Stimulated activated CD4-positive, alpha-beta T cell treated with anti-CD3 and anti-CD28 coated beads, Interleukin-4, amount 100 ng/mL, for 1 hour (primary cell): ENCODE measurements around the gene RHOC.

Source experiments
- DNase-seq: peaks from one replicate; pipeline ENCODE4 v3.0.0-alpha.2; 2020

Gene RHOC

DNA sequence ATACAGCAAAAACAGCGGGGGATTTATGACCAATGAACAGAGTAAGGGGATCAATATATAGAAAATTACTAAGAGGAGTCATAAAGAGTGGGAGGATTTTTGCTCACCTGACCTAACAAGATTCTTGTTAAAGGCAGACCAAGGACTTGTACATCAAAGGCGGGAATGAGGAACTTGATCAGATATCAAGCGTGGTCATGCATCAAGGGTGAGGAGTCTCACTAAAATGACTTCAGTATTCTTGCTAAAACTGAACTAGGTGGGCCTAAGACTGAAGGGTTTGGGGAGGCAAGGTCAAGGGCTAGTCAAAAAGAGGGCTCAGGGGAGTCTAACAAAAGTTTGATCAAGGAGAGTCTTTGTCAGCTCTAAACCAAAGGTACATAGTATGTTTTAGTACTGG is 30.4 kb downstream of the RHOC start:
- DNase-seq = no peak

DNA sequence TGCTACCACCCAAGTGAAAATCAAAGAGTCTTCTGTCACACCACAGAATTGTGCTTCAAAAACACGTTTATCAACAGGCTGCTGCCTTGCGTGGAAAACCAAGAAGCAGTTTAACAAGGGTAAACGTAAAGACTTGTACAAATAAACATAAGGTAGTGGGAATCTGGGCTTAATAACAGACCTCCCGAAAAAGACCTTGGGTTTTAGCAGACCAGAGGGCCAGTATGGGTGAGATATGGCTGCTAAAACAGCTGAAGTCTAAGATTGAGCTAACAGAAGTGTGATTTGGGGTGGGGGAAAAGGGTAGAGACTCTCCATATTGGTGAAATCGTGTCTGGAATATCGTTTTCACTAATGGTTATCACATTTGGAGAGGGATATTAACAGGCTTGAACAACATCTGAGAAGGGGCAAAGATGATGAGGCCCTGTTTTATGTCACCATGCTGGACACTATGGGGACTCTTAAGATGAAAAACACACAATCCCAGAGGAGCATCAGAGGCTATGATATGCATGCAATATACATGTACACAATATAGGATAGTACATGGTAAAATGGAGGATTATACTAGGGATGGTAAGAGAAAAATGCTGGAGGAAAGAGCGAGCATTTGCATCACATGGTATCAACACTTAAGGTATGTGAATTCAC is 31.1 kb downstream of the RHOC start:
- DNase-seq = no peak

DNA sequence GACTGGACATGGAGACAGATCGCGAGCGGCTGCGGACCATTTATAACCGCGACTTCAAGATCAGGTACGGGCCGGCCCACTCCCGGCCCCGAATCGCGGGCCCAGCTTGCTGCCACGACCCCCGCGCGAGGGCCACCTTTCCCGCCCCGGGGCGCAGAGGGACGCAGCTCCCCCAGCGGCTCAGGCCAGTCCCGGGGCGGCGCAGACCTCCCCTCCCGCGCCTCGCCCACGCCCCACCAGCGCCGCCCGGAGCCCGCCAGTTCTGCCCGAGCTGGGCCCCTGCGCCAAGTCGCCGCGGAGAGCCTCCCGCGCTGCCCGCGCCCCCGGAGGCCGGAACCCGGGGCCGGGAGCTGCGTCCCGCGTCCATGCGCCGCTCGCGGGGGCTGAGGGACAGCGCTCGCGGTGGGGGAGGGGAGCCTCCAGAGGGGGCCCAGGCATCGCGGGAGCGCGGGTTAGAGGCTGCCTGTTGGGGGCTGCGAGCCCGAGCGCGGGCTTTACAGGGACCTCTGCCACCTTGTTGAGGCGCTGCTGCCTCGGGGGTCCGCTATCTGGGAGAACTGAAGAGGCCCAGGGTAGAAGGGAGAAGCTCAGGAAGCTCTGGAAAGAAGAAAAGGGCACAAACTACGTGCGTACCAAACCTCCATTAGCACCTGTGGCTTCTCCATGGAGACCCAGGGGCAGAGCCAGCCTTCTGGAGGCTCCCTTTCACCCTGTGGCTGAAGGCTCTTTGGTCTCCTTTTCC is 31.8 kb downstream of the RHOC start:
- DNase-seq = peak; percentile 53

DNA sequence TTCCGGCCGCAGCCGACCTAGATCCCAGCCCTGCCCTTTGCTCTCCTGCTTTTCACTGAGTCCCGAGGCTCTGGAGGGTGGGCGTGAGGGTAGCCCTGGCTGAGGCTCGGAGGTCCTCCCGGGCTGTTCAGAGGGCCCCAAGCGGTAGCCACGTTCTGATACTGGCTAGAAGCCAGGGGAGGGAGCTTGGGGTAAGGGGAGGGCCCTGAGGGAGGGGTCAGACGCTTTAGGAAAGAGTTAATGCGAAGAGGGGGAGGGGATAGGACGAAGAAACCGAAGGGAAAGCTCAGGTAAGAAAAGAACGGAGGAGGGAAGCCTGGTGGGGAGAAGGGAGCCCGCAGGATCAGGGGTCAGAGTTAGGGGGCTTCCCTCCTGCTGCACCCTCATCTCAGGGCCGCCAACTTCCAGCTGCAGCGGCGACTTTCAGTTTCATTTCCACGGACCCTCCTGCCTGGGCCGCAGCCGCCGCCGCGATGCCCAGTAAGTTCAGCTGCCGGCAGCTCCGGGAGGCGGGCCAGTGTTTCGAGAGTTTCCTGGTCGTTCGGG is 32.4 kb downstream of the RHOC start, which contains the start of gene MOV10:
Gene MOV10, plus strand, starts transcription at position 220 of the 546 bp plus-strand sequence. Its CDS starts 254 bp downstream, at position 474.
- peak; percentile 40 for DNase-seq

DNA sequence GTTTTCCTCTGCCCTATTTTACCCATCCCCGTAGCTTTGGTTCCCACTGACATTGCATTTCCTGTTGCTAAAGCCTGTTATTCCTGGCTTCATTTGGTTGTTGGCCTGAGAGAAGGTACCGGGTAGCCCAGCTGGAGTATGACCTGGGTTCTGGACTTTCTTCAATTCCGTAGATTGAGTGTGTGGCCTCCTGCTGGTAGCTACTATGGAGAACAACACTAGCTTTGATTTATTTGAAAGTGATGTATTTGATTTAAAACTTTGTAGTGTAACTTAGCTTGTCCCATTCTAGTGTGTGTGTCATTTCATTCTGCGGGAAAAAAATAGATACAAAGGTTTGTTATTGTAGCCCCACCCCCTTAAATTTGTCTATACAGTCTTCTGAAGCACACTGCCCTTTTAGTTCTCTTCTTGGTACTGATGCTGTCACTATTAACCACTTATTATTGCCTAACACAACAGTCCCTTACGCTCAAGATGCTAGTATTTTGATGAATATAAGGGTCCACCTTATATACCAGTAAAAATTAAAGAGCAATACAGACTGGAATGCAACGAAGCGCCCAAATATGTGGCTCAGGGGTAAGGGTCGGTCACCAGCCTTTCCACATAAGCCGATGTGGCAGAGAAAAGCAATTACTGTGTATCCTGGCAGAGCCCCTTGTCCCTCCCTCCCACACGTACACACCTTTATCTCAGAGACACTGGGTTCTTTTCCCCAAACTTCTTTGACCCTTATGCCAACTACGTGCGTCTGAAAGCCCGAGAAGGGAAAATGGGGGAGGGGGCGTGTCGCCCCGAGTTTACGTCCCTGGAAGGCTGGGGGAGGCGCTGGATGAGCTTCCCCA is 33.1 kb downstream of the RHOC start:
- no peak for DNase-seq

DNA sequence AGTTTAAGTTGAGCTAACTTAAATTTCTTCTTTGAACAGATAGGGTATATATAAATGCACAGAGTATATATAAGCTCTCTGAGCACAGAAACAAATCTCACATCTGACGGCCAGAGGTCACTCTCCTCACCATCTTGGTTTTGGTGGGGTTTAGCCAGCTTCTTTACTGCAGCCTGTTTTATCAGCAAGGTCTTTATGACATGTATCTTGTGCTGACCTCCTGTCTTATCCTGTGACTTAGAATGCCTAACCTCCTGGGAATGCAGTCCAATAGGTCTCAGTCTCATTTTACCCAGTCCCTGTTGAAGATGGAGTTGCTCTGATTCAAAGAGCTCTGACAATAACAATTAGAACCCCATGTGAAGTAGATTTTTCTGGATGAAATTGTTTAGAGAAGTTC is 34.1 kb downstream of the RHOC start:
- DNase-seq = no peak

DNA sequence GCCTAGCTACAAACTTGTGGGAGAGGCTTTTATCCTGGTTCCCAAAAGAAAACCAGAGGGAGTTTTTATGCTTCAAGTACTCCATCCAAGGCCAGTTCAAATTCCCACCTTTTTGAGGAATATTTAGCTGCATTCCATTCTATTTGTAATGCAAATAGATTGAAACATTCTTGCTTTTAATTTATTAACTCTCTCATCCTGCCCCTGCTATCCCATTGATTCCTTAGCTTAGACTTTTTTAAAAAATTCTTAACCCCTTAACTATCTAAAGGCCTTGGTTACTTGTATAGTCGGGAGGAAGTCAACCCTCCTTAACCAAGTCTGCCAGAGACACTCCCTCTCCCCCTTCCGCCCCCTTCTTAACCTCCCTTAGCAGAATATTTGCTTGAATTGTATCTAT is 34.9 kb downstream of the RHOC start:
- DNase-seq = no peak

DNA sequence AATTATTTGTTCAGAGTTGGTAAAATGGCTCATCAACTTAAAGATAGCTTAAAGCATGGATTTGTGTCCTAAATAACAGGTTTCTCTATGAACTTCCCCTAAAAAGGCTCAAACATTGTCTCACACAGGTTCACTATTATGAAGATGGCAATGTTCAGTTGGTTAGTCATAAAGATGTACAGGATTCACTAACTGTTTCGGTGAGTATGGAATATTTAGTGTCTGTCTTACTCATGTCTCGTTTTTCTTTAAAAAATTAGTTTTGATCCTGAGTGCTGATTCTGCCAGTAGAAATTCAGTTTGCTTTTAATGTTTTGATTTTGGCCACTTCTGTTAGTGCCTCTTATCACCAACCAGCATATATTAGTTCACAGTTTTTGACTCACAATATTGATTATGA is 40.0 kb downstream of the RHOC start:
- no peak for DNase-seq

DNA sequence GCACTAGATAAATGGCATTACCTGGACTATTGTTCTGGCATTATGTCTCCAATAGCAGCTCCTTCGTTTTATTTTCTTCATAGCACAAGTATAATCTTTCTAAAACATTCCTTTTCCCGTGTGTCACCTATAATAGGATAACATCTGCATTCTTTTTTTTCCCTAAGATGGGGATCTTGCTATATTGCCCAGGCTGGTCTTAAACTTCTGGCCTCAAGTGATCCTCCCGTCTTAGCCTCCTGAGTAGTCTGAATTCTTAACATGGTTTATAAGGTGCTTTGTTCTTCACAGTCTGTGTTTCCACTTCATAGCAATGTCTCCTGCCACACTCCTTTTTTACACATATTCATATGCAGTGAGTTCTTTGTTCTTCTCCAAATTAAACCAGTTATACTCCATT is 41.1 kb downstream of the RHOC start:
- DNase-seq = no peak

DNA sequence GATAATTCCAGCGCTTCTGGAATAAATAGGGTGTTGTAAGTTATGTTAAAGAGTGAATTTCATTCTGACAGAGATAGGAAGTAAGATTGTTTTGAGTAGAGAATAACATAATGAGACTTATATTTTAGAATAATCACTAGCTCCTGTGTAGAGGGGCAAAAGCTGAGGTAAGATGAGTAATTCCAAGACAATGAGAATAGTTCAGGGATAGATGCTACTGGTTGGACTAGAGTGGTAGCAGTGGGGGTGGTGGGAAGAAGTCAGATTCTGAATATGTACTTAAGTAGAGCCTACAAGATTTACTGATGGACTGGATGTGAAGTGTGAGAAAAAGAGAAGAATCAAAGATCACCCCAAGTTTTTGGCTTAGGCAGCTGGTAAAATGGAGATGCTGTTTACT is 55.7 kb downstream of the RHOC start:
- no peak for DNase-seq
